ENCODE results near the gene MAP3K10.
A peak's percentile ranks its signal among the peaks of the same experiment; 100 is the strongest.

The MAP3K10 gene

DNA sequence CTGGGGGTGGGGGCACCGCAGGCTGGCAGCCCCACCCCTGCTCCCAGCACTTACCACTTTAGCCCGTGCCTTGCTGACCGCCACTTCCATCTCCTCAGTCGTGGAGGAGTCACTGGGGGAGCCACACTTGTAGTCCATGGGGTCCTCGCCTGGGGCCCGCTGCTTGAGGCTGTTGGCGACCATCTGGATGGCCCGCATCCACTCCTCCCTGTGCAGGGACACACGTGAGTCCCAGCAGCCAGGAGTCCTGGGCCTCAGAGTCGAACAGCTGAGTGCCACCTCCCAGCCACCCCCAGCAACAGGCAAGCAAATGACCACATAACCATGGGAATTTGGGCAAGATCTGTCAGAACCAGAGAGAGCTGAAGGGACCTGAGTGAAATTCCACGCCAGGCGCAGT, 51.3 kb downstream of the MAP3K10 start:
- Histone ChIP-seq H3K27ac (ENCODE audit: extremely low read depth, low read depth, low read length) (0 out of 2 replicates have a peak overlapping the region, but pooled peaks have one; percentile 12), H3K9me3 (ENCODE audit: control insufficient read depth, insufficient read depth, low read depth, low read length) (no peaks in the 10 kb centered on the region), H3K4me1 (ENCODE audit: control insufficient read depth, insufficient read depth, low read length) (peaks cover 5% of the 10 kb centered on the region; the same call in 1 of the 2 replicates), H3K4me3 (ENCODE audit: low read depth, low read length) (no peak overlapping the region), H3K36me3 (ENCODE audit: control insufficient read depth in 2 of 2, insufficient read depth in 1 of 2, low read length in 2 of 2) (peaks cover 71 to 75% of the 10 kb centered on the region in 2 experiments)
- POLR2A ChIA-PET: no interaction called here
- TF ChIP-seq ZBTB8A (tag by site-specific recombination; IDR thresholded peaks at IDR 0.05) (no peak), ZNF292 (tag by site-specific recombination; IDR thresholded peaks at IDR 0.05; ENCODE audit: borderline replicate concordance, low read depth) (no peak), ZFP37 (tag by site-specific recombination; IDR thresholded peaks at IDR 0.05) (no peak), ZNF596 (tag by site-specific recombination; IDR thresholded peaks at IDR 0.05) (no peak), ZNF184 (tag by site-specific recombination; IDR thresholded peaks at IDR 0.05) (no peak), GLIS2 (tag by site-specific recombination; IDR thresholded peaks at IDR 0.05) (peak; percentile 45; the same call in 1 of the 2 replicates), ZBTB20 (tag by site-specific recombination; IDR thresholded peaks at IDR 0.05) (no peak), PATZ1 (tag by site-specific recombination; IDR thresholded peaks at IDR 0.05) (0 out of 2 replicates have a peak, but pooled peaks have one; percentile 15), SCRT2 (tag by site-specific recombination; IDR thresholded peaks at IDR 0.05) (peak; percentile 35; the same call in 1 of the 2 replicates), ZNF548 (tag by site-specific recombination; IDR thresholded peaks at IDR 0.05) (no peak)
- CTCF ChIA-PET: interaction anchor here (1.1 to 1.2 kb wide), 2 partner anchors 28 to 123 kb away, joined by 3 read pairs; no protein-coding TSS in a partner anchor

GRCh38 chr19:40243181-40243580, 52.0 kb downstream of the MAP3K10 start:
- H3K27ac ChIP-seq (ENCODE audit: extremely low read depth, low read depth, low read length): peak overlapping the region; percentile 56; the same call in 1 of the 2 replicates
- TF ChIP-seq ZNF10 (tag by site-specific recombination; IDR thresholded peaks at IDR 0.05) (no peak), ZNF19 (tag by site-specific recombination; IDR thresholded peaks at IDR 0.05; ENCODE audit: low read depth) (no peak), ZNF623 (tag by site-specific recombination; IDR thresholded peaks at IDR 0.05) (no peak), ZNF335 (tag by site-specific recombination; conservative IDR thresholded peaks at IDR 0.05) (no peak), ZNF600 (tag by site-specific recombination; IDR thresholded peaks at IDR 0.05) (no peak), REPIN1 (tag by site-specific recombination; IDR thresholded peaks at IDR 0.05; ENCODE audit: low read depth) (no peak), RBAK (tag by site-specific recombination; IDR thresholded peaks at IDR 0.05) (no peak)
- TF ChIP-seq, protein P1, sequence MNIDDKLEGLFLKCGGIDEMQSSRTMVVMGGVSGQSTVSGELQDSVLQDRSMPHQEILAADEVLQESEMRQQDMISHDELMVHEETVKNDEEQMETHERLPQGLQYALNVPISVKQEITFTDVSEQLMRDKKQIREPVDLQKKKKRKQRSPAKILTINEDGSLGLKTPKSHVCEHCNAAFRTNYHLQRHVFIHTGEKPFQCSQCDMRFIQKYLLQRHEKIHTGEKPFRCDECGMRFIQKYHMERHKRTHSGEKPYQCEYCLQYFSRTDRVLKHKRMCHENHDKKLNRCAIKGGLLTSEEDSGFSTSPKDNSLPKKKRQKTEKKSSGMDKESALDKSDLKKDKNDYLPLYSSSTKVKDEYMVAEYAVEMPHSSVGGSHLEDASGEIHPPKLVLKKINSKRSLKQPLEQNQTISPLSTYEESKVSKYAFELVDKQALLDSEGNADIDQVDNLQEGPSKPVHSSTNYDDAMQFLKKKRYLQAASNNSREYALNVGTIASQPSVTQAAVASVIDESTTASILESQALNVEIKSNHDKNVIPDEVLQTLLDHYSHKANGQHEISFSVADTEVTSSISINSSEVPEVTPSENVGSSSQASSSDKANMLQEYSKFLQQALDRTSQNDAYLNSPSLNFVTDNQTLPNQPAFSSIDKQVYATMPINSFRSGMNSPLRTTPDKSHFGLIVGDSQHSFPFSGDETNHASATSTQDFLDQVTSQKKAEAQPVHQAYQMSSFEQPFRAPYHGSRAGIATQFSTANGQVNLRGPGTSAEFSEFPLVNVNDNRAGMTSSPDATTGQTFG (tag by site-specific recombination; IDR thresholded peaks at IDR 0.05; ENCODE audit: borderline replicate concordance): no peak
- ChIA-PET CTCF (interaction anchor here (0.9 to 1.5 kb wide), 4 partner anchors 9 to 122 kb away, joined by 3 to 7 read pairs (median 3); no protein-coding TSS in a partner anchor), POLR2A (no interaction called here)
- peaks cover 5% of the 10 kb centered on the region; the same call in 1 of the 2 replicates for H3K4me1 ChIP-seq (ENCODE audit: control insufficient read depth, insufficient read depth, low read length)
- H3K36me3 ChIP-seq (ENCODE audit: control insufficient read depth in 2 of 2, insufficient read depth in 1 of 2, low read length in 2 of 2): peaks cover 64 to 75% of the 10 kb centered on the region in 2 experiments
- no peak overlapping the region for H3K4me3 ChIP-seq (ENCODE audit: low read depth, low read length)
- H3K9me3 ChIP-seq (ENCODE audit: control insufficient read depth, insufficient read depth, low read depth, low read length): no peaks in the 10 kb centered on the region
